22Rv1 (cell line): ENCODE measurements around the gene UBALD1.

Experiments
- H3K27ac ChIP-seq: fragments of 450-650 bp; 2 replicates; pipeline ENCODE4 v1.5.1; 2017
- CTCF ChIP-seq: fragments of 450-650 bp; IDR thresholded peaks from 2 replicates; pipeline ENCODE4 v1.5.1; 2017; ENCODE audit warnings: mild to moderate bottlenecking
- ZFX ChIP-seq: fragments of 450-650 bp; IDR thresholded peaks from 2 replicates; pipeline ENCODE4 v1.6.1; 2017; ENCODE audit warnings: antibody characterized with exemption, borderline replicate concordance

The UBALD1 gene

GRCh38 chr16:4614571-4615383 lies at the start of gene UBALD1:
TSS of gene UBALD1 (minus strand) at chr16:4614888. CDS start at chr16:4614797, 91 bp downstream.
- TF ChIP-seq CTCF, result no peak
- TF ChIP-seq ZFX, result no peak
- H3K27ac ChIP-seq, result peak within 1 kb of the TSS; percentile 97

GRCh38 chr16:4663777-4664465 lies 49.2 kb upstream of the UBALD1 start:
- no peak overlapping the region for H3K27ac ChIP-seq
- TF ChIP-seq CTCF, result no peak
- TF ChIP-seq ZFX, result no peak

- no peak overlapping the region for H3K27ac ChIP-seq
These were observed 48.7 kb upstream of the UBALD1 start for GRCh38 chr16:4663465-4663776.

GRCh38 chr16:4661661-4662060 lies 47.0 kb upstream of the UBALD1 start:
- TF ChIP-seq ZFX (no peak), CTCF (no peak)
- H3K27ac ChIP-seq, result no peak overlapping the region

More at GRCh38 chr16:4663465-4663776, 48.7 kb upstream of the UBALD1 start:
- TF ChIP-seq CTCF, result no peak
- no peak for TF ChIP-seq ZFX

GRCh38 chr16:4660454-4661007 lies 45.8 kb upstream of the UBALD1 start:
- H3K27ac ChIP-seq, result no peak overlapping the region
- TF ChIP-seq CTCF (no peak), ZFX (no peak)

- H3K27ac ChIP-seq, result no peak overlapping the region
- TF ChIP-seq ZFX (no peak), CTCF (no peak)
These were observed 45.0 kb upstream of the UBALD1 start for GRCh38 chr16:4659363-4660353.
